Activated T-cell treated with anti-CD3 and anti-CD28 coated beads, Interleukin-2, amount 50 U/mL, for 1 hour (primary cell): Measurements from ENCODE around the gene ZNF268.
A peak's percentile ranks its signal among the peaks of the same experiment; 100 is the strongest.

ENCODE experiments used
- DNase-seq: peaks from one replicate; pipeline ENCODE4 v3.0.0-alpha.2; 2020

ZNF268 gene

DNA sequence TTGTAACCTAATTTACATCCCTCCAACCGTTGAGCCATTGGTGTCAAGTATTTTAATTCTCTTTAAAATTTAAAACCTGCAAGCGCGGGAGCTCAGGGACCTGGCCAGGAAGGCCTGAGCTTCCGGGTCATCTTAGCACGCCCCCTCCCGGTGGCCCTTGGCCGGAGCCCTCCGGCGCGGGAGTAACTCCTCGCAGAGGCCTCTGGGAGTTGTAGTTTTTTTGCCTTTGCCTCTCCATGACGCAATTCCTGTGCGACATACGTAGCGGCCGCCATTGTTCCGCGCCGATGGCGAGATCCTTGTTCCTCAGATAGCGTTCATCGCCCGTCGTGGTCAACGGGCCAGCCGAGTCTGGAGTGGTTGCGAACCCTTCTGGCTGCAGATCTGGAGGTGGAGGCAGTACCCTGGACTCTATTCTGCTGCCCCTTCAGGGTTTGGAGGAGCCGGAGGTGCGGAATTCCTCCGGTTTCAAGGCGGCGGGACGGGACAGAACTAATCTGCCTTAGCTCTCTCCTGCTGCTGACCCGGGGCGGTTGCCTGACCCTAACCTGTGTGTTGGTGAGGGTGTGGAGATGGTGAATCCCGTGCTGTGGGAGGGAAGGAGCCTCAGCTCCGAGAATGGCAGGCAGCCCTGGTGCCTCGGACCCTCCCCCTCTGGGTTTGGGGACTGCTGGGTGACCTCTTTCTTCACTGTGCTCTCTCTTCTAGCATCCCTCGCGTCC, at the start of gene ZNF268:
ZNF268 (plus strand) TSS at position 258 of the 722 bp plus-strand sequence. CDS start 503 bp downstream, outside the sequence.
- peak; percentile 84 for DNase-seq

DNA sequence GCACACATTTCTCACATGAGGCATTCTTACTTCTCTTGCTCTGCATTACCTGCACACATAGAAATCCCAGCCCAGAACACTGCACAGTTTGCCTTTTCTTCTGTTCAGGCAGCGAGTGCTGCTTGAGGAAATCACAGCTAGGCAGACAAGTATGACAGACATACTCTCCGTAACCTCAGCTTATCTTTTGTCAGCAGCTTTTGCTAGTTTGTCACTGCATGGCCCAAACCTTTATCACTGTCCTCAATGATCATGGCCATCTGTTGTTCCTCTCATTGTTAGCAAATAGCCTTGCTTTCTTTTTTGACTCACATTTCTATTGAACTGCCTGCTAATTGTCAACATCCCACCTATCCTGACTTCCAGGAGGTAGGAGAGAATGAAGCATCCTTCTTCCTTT, 45.5 kb upstream of the ZNF268 start:
- no peak for DNase-seq

GRCh38 chr12:133145981-133146380, 35.3 kb upstream of the ZNF268 start:
- DNase-seq, result no peak

DNA sequence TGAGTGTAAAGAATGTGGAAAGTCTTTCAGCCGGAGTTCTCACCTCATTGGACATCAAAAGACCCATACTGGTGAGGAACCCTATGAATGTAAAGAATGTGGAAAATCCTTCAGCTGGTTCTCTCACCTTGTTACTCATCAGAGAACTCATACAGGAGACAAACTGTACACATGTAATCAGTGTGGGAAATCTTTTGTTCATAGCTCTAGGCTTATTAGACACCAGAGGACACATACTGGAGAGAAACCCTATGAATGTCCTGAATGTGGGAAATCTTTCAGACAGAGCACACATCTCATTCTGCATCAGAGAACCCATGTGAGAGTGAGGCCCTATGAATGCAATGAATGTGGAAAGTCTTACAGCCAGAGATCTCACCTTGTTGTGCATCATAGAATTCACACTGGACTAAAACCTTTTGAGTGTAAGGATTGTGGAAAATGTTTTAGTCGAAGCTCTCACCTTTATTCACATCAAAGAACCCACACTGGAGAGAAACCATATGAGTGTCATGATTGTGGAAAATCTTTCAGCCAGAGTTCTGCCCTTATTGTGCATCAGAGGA, 25.1 kb upstream of the ZNF268 start:
- no peak for DNase-seq

DNA sequence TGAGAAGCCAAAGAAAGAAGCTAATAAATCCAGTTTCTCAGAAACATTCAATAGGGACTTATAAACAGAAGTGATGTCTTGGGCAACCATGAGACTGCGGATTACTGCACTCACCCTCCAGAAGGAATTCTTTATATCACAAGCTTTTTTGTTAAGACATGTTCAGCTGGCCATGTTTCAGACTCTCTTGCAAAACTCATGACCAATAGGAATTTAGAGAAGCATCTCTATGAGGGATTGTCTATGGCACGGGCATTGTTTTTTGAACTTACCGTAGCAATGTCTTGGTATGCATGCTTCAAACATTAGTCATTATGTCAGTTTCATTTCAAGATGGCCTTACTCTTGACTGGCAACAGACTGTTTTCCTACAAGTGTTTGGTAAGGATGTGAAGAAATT, 15.5 kb upstream of the ZNF268 start:
- no peak for DNase-seq

DNA sequence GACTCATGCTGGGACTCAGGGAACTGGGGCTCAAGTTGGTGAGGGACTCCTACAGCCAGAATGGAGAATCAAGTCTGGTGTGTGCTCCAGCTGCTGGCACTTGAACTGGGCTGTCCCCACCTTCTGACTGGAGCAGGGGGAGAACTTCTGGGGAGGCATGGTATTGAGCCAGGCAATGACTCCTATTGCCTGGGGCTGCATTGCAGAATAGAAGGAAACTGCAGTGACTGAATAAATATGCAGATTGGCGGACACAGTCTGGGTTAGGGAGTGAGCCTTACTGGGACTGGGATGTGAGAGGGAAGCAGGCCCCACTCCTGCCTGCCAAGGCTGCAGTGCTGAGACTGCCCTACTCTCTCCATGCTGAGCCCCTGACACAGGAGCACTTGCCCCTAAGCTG, 8.8 kb upstream of the ZNF268 start:
- DNase-seq, result no peak

DNA sequence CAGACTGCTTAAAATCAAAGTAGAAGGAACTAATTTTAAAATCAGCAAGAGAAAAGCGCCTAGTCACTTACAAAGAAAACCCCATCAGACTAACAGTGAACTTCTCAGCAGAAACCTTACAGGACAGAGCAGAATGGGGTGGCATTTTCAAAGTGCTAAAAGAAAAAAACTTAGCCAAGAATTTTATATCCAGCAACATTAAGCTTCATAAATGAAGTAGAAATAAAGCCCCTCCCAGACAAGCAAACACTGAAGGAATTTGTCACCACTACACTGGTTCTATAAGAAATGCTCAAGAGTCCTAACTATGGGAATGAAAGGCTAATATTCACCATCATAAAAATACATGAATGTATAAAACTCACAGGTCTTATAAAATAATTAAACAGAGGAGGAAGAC, 6.4 kb upstream of the ZNF268 start:
- no peak for DNase-seq

DNA sequence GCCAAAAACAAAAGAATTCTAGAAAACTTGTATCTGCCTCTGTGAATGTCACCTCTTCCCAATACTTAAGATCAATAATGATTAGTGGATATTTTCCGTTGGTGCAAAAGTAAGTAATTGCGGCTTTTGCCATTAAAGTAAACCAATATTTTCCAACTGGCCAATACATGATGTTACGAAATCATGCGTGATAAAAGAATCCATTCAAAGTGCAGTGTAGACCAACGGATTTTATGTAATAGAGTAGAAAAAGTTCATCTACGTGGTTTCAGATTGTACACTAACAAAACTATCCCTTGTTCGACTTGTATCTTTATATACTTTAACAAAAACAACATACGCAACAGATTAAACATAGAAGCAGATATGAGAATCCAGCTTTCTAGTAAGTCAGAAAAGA, 626 bp upstream of the ZNF268 start:
- DNase-seq, result no peak

GRCh38 chr12:133190176-133190575, 8.9 kb downstream of the ZNF268 start:
- no peak for DNase-seq

GRCh38 chr12:133192847-133193246, 11.6 kb downstream of the ZNF268 start:
- no peak for DNase-seq

GRCh38 chr12:133201888-133202287, 20.6 kb downstream of the ZNF268 start:
- DNase-seq, result no peak

- no peak for DNase-seq
Measured at GRCh38 chr12:133202493-133203343, 21.4 kb downstream of the ZNF268 start.

DNA sequence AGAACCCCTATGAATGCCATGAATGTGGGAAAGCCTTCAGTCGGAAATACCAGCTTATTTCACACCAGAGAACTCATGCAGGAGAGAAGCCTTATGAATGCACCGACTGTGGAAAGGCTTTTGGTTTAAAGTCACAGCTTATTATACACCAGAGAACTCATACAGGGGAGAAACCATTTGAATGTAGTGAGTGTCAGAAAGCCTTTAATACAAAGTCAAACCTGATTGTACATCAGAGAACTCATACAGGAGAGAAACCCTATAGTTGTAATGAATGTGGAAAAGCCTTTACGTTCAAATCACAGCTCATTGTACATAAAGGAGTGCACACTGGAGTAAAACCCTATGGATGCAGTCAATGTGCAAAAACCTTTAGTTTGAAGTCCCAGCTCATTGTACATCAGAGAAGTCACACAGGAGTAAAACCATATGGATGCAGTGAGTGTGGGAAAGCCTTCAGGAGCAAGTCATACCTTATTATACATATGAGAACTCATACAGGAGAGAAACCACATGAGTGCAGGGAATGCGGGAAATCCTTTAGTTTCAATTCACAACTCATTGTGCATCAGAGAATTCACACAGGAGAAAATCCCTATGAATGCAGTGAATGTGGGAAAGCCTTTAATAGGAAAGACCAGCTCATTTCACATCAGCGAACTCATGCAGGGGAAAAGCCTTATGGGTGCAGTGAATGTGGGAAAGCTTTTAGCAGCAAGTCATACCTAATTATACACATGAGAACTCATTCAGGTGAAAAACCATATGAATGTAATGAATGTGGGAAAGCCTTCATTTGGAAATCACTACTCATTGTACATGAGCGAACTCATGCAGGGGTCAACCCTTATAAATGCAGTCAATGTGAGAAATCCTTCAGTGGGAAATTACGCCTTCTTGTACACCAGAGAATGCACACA, 22.3 kb downstream of the ZNF268 start:
- DNase-seq, result no peak

DNA sequence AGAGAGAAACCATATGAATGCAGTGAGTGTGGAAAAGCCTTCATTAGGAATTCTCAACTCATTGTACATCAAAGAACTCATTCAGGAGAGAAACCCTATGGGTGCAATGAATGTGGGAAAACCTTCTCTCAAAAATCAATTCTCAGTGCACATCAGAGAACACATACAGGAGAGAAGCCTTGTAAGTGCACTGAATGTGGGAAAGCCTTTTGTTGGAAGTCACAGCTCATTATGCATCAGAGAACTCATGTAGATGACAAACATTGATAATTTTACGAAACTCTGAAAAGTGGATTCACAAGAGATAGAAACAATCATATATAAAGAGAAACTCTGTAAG, 22.9 kb downstream of the ZNF268 start:
- DNase-seq, result no peak

- no peak for DNase-seq
Measured at GRCh38 chr12:133206390-133206789, 25.1 kb downstream of the ZNF268 start.

GRCh38 chr12:133215724-133216123, 34.4 kb downstream of the ZNF268 start:
- no peak for DNase-seq

GRCh38 chr12:133217219-133217618, 35.9 kb downstream of the ZNF268 start:
- no peak for DNase-seq

- DNase-seq, result no peak
Measured at GRCh38 chr12:133220521-133220920, 39.2 kb downstream of the ZNF268 start.

DNA sequence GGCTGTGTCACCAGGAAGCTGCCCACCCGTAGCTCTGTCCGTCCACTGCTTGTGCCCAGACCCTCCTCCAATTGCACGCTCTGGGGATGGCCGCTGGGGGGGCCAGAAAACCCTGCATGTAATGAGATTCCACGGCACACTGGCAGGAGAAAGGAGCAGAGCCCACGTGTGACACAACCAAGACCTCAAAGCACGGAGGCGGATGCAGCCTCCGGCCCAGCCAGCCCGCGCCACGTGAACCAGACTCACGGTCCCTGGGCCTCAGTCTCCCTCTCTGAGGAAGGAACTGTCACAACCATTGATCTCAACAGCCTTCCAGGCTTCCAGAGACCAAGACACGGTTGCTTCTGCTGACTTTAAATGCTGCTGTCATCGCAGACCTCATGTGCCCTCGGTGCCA, 39.9 kb downstream of the ZNF268 start:
- no peak for DNase-seq

- no peak for DNase-seq
Measured at GRCh38 chr12:133222211-133222610, 40.9 kb downstream of the ZNF268 start.

GRCh38 chr12:133225527-133225926, 44.2 kb downstream of the ZNF268 start:
- no peak for DNase-seq

DNA sequence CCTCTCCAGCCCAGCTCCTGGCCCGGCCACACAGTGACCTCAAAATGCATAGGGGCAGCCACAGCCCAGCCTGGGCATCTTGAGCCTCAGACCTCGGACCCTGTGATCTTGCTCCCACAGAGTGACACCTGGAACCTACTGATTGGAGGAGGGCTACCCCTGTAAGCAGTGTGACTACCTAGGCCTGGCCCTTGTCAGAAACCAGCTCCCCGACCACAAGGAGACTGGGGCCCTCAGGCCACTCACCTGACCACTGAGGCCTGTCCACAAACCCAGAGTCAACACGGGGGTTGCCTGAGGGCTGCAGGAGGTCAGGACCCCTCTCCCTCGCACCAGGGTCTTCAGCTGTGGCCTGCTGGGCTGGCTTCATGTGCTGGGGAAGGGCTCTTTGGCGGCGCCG, 45.4 kb downstream of the ZNF268 start:
- no peak for DNase-seq

DNA sequence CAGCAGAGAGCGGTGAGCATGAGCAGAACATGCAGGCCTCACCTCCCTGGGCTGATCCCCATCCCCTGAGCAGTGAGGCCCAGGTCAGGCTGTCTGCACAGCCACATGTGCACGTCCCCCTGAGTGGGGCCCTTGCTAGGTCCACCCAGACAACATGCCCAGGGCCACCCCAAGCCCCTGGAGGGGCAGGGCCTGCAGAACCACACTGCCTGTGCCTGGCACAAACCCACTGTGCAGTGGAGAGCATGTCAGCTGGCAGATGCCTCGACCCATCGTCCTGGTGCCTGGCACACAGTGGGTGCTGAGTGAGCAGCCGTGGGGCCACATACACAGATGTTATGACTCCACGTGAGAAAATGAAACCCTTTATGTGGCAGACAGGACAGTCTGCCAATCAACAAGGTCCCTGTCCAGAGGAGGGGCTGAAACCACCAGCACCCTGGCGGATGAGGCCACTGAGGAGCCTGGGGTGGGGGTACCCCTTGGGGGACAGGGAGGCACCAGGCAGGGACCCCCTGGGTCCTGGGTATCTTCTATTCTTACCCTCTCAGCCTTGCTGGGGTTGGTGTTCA, 46.1 kb downstream of the ZNF268 start:
- no peak for DNase-seq
